SK-N-SH (cell line): ENCODE results near the gene SH3BP4.

ENCODE experiments used
- CTCF ChIP-seq: fragments of 200-600 bp; sonication (generic); IDR thresholded peaks from 2 replicates; pipeline ENCODE4 v1.6.1; 2017; ENCODE audit warnings: antibody characterized with exemption, mild to moderate bottlenecking, moderate library complexity
- ELF1 ChIP-seq: IDR thresholded peaks from 2 replicates; pipeline ENCODE4 v1.4.0; 2012
- EP300 ChIP-seq, 2 experiments: IDR thresholded peaks; 2 replicates each; pipeline versions ENCODE4 v1.4.0 to v1.6.1; 2012; ENCODE audit warnings: borderline replicate concordance in 1 of 2, low read depth in 1 of 2, low read length in 1 of 2
- FOXJ3 ChIP-seq: sonication (generic); formaldehyde crosslinking; IDR thresholded peaks from 2 replicates; pipeline ENCODE4 v1.5.1; 2020; ENCODE audit warnings: mild to moderate bottlenecking, missing genetic modification reagents
- MXI1 ChIP-seq: IDR thresholded peaks from 2 replicates; pipeline ENCODE4 v1.6.1; 2012; ENCODE audit warnings: mild to moderate bottlenecking, low read depth, low read length, improper control_type of control experiment
- PBX3 ChIP-seq: IDR thresholded peaks from 2 replicates; pipeline ENCODE4; 2012
- POLR2AphosphoS5 ChIP-seq: IDR thresholded peaks from 2 replicates; pipeline ENCODE4 v1.6.1; 2012; ENCODE audit warnings: low read depth, low read length
- TAF1 ChIP-seq: IDR thresholded peaks from 2 replicates; pipeline ENCODE4 v1.6.1; 2012; ENCODE audit warnings: low read depth, mild to moderate bottlenecking, low read length, moderate library complexity, borderline replicate concordance
- TCF12 ChIP-seq: IDR thresholded peaks from 2 replicates; pipeline ENCODE4 v1.4.0; 2012
- TEAD4 ChIP-seq: IDR thresholded peaks from 2 replicates; pipeline ENCODE4 v1.4.0; 2012; ENCODE audit warnings: mild to moderate bottlenecking, borderline replicate concordance; ENCODE audit not compliant: insufficient read depth
- USF2 ChIP-seq: fragments of 150-350 bp; IDR thresholded peaks from 2 replicates; pipeline ENCODE4 v1.6.1; 2017; ENCODE audit warnings: antibody characterized with exemption, low read length, low read depth, borderline replicate concordance

DNA sequence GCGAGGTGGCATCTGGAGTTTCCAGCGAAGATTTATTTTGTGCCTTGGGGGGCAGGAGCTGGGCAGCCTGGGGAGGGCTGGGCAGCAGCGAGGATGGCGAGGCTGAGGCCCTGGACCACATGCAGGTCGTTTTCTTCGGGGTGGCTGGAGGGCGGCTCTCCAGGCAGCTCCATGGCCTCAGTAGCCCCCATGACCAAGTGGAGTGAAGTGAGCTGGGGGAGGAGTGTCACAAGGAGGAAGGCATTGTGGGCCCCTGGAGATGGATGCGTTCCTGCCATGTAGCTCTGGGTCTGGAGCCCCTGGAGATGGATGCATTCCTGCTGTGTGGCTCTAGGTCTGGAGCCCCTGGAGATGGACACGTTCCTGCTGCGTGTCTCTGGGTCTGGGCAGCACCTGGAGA lies 40.4 kb downstream of the SH3BP4 start:
- TF ChIP-seq CTCF (no peak), POLR2AphosphoS5 (no peak), ELF1 (no peak), USF2 (no peak), MXI1 (no peak), FOXJ3 (CRISPR knock-in tag) (no peak), TCF12 (no peak), TEAD4 (no peak), EP300 (IDR thresholded peaks at IDR 0.05; ENCODE audit: borderline replicate concordance in 1 of 2, low read depth in 1 of 2, low read length in 1 of 2) (no peak), TAF1 (no peak), PBX3 (no peak)
